Endothelial cell of umbilical vein (primary cell): ENCODE data around the gene DHRS12. TPM values are rescaled to one million over a fixed set of nuclear protein-coding genes. Genes with fewer than 3 reads are reported as not detected.

Experiments
- BruUV-seq: library from RNA; stranded (reverse); fragments of 400-500 nt; replicated peaks from 2 replicates; lab custom pipeline; 2021; lab: Mats Ljungman, UMichigan
- CTCF ChIA-PET: fragments of 300-600, 350-600 bp; sonication (Branson Sonifier 250); formaldehyde crosslinking; loops from one replicate; lab custom pipeline; 2021; ENCODE audit warnings: antibody characterized with exemption, inconsistent platforms; lab: Charles Lee
- POLR2A ChIA-PET: fragments of 300-600, 350-600 bp; sonication (Branson Sonifier 250); formaldehyde crosslinking; loops from one replicate; lab custom pipeline; 2021; ENCODE audit warnings: antibody characterized with exemption, inconsistent platforms; lab: Charles Lee
- DNase-seq: peaks from one replicate; pipeline ENCODE4 v3.0.0-alpha.2; 2011; ENCODE audit warnings: low read depth, low spot score
- FAIRE-seq: peaks from 2 replicates; lab custom pipeline; 2011; peaks lifted over from hg19 to GRCh38; lab: Jason Lieb, UNC
- H2AFZ ChIP-seq: 2 replicates; pipeline ENCODE4 v1.6.0; 2012; ENCODE audit warnings: low read depth, low read length, control low read depth, inconsistent platforms
- H3K27ac ChIP-seq: 2 replicates; pipeline ENCODE4 v1.5.1; 2011; ENCODE audit warnings: low read depth, mild to moderate bottlenecking, control low read depth, low read length, moderate library complexity; ENCODE audit not compliant: insufficient read depth
- H3K27me3 ChIP-seq, 2 experiments: 2 replicates each; pipeline versions ENCODE4 v1.6.0 to v1.6.1; 2011; ENCODE audit warnings: low read length in 2 of 2, mixed read lengths in 1 of 2; ENCODE audit not compliant: control insufficient read depth in 2 of 2, insufficient read depth in 2 of 2
- H3K36me3 ChIP-seq, 2 experiments: 2 replicates in 1 of 2; 3 replicates in 1 of 2; pipeline ENCODE4 v1.5.1; 2011; ENCODE audit warnings: low read length in 2 of 2, mild to moderate bottlenecking in 1 of 2, moderate library complexity in 1 of 2; ENCODE audit not compliant: control insufficient read depth in 2 of 2, insufficient read depth in 2 of 2; ENCODE audit errors: extremely low read depth in 1 of 2
- H3K4me1 ChIP-seq: 3 replicates; pipeline ENCODE4 v1.5.1; 2011; ENCODE audit warnings: mild to moderate bottlenecking, low read length; ENCODE audit not compliant: control insufficient read depth, insufficient read depth; ENCODE audit errors: extremely low read depth
- H3K4me2 ChIP-seq: 2 replicates; pipeline ENCODE4 v1.6.1; 2011; ENCODE audit warnings: low read length, control low read depth, mixed read lengths; ENCODE audit not compliant: insufficient read depth
- H3K4me3 ChIP-seq, 3 experiments: fragments of 200-600 bp in 1 of 3; sonication (generic), shearing (Covaris generic) in 1 of 3; replicated peaks in 1 of 3; 2 replicates each; pipeline ENCODE4 v1.5.1; 2011 to 2016; ENCODE audit warnings: control low read depth in 3 of 3, low read length in 3 of 3, mild to moderate bottlenecking in 2 of 3, inconsistent platforms in 1 of 3, low read depth in 1 of 3, moderate library complexity in 1 of 3; ENCODE audit not compliant: insufficient read depth in 1 of 3
- H3K79me2 ChIP-seq: 2 replicates; pipeline ENCODE4 v1.6.0; 2012; ENCODE audit warnings: low read length, inconsistent platforms; ENCODE audit not compliant: control insufficient read depth, insufficient read depth
- H3K9ac ChIP-seq: replicated peaks from 2 replicates; pipeline ENCODE3; 2011; ENCODE audit warnings: low read length, control low read depth; ENCODE audit not compliant: insufficient read depth; ENCODE audit errors: extremely low read depth
- H3K9me1 ChIP-seq: replicated peaks from 3 replicates; pipeline ENCODE4 v1.6.0; 2011; ENCODE audit warnings: mild to moderate bottlenecking, low read length; ENCODE audit not compliant: control insufficient read depth, insufficient read depth; ENCODE audit errors: extremely low read depth
- H3K9me3 ChIP-seq: replicated peaks from 2 replicates; pipeline ENCODE4 v1.5.1; 2012; ENCODE audit warnings: low read length, inconsistent platforms; ENCODE audit not compliant: control insufficient read depth, insufficient read depth
- H4K20me1 ChIP-seq: replicated peaks from 2 replicates; pipeline ENCODE3; 2011; ENCODE audit warnings: mild to moderate bottlenecking, low read length; ENCODE audit not compliant: control insufficient read depth, insufficient read depth; ENCODE audit errors: extremely low read depth
- EZH2 ChIP-seq: IDR thresholded peaks from 2 replicates; pipeline ENCODE4 v1.6.1; 2012; ENCODE audit warnings: borderline replicate concordance, low read depth, mild to moderate bottlenecking, moderate library complexity, low read length, inconsistent platforms; ENCODE audit not compliant: severe bottlenecking
- FOS ChIP-seq: IDR thresholded peaks from 2 replicates; pipeline ENCODE4 v1.6.1; 2011; ENCODE audit warnings: mild to moderate bottlenecking, low read length, moderate library complexity, borderline replicate concordance; ENCODE audit not compliant: insufficient read depth
- GATA2 ChIP-seq: IDR thresholded peaks from 2 replicates; pipeline ENCODE4 v1.7.0; 2011; ENCODE audit warnings: low read depth, mild to moderate bottlenecking, moderate library complexity, mixed read lengths, low read length; ENCODE audit not compliant: insufficient read length, insufficient read depth
- JUN ChIP-seq: IDR thresholded peaks from 2 replicates; pipeline ENCODE4 v1.6.1; 2011; ENCODE audit warnings: borderline replicate concordance, low read depth; ENCODE audit not compliant: insufficient read length, insufficient read depth
- MYC ChIP-seq: IDR thresholded peaks from one replicate; pipeline ENCODE4 v1.6.1; 2011; ENCODE audit warnings: mild to moderate bottlenecking, low read depth, low read length
- POLR2A ChIP-seq: IDR thresholded peaks from 2 replicates; pipeline ENCODE4 v1.6.1; 2012; ENCODE audit warnings: low read depth, mild to moderate bottlenecking, control low read depth, low read length
- POLR2AphosphoS5 ChIP-seq: IDR thresholded peaks from 2 replicates; pipeline ENCODE4 v1.6.1; 2012; ENCODE audit warnings: low read depth, mild to moderate bottlenecking, control low read depth, low read length, moderate library complexity; ENCODE audit not compliant: insufficient read depth
- dilution Hi-C: fragments of 300-500 bp; cut with MboI; formaldehyde crosslinking; loops from one replicate; pipeline ENCODE4 v1.15.0; 2019; ENCODE audit warnings: low sequenced_read_pairs; ENCODE audit not compliant: extremely low pct_ligation_motif_present
- intact Hi-C: fragments of 100-400 bp; cut with micrococcal nuclease; formaldehyde crosslinking; loops from one replicate; pipeline ENCODE4 v1.10.0; 2022
- polyA plus RNA-seq, 4 experiments: library from polyadenylated mRNA; depleted of rRNA in 3 of 4; stranded (reverse) in 3 of 4; unstranded in 1 of 4; fragments of >200 nt; gene quantifications; 2 replicates each; pipeline versions ENCODE4 v1.2.1 to v1.2.3, GENCODE V29; 2011 to 2012; ENCODE audit warnings: missing spikeins in 1 of 4
- total RNA-seq: library from RNA; stranded (reverse); gene quantifications from 2 replicates; pipeline ENCODE4 v1.2.3, GENCODE V29; 2021
- TF ChIP-seq, protein P1 (sequence below): IDR thresholded peaks from 2 replicates; pipeline ENCODE4 v1.6.1; 2011; ENCODE audit not compliant: insufficient read depth, insufficient read length
- TF ChIP-seq, protein P2 (sequence below), 2 donors: IDR thresholded peaks; 1 replicate in 1 of 2; 2 replicates in 1 of 2; pipeline ENCODE4 v1.5.1; 2011; ENCODE audit warnings: low read length in 2 of 2, mild to moderate bottlenecking in 2 of 2, moderate library complexity in 2 of 2, control low read depth in 1 of 2, inconsistent platforms in 1 of 2, low read depth in 1 of 2; ENCODE audit not compliant: insufficient read depth in 1 of 2; ENCODE audit errors: extremely low read depth in 1 of 2

The DHRS12 gene
- total and polyA plus RNA-seq, 2 donors (not counting 3 experiments of a cell fraction or from before 2014, with no cell fraction given): 8.9 to 9.1 TPM

DNA sequence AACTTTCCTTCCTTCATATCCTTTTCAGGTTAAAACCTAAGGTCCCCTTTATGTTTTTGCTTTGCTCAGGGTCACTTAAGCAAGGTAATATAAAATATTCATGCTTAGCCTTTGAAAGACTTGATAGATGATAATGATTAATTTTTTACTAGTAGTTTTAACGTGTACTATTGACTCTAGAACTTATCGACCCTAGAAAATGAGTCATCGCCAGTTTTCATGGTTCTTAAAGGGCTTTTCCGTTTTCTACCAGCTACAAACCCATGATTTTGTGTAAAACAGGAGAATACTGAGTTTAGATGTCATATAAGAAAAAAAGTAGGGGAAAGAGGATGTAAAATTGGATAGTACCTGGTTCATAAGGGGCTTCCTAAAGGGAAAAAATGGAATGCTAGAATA is 75.7 kb downstream of the DHRS12 start:
- POLR2A ChIA-PET: no interaction called here
- H3K27ac ChIP-seq: no peak overlapping the region
- no TSS peak for BruUV-seq
- CTCF ChIA-PET: interaction anchor here (1.2 kb wide), 1 partner anchor 143 kb away, joined by 4 read pairs; no protein-coding TSS in a partner anchor
- H3K9me3 ChIP-seq: no peaks in the 10 kb centered on the region
- no peak overlapping the region for H3K4me3 ChIP-seq
- H3K79me2 ChIP-seq: no peaks in the 10 kb centered on the region
- H4K20me1 ChIP-seq: no peaks in the 10 kb centered on the region
- FAIRE-seq (no peak), DNase-seq (no peak)
- intact Hi-C loops (loop anchor here (5.0 kb wide), 1 partner anchor 146 kb away; the partner anchor contains the start of gene WDFY2), dilution Hi-C loops (no loop called here)
- no peak overlapping the region for H3K4me2 ChIP-seq
- H3K9me1 ChIP-seq: no peaks in the 10 kb centered on the region
- no peaks in the 10 kb centered on the region for H3K27me3 ChIP-seq
- H3K9ac ChIP-seq: no peak overlapping the region
- H3K4me1 ChIP-seq: peaks cover 14% of the 10 kb centered on the region
- H3K36me3 ChIP-seq: no peaks in the 10 kb centered on the region
- TF ChIP-seq POLR2AphosphoS5 (no peak), JUN (no peak), MYC (no peak), EZH2 (no peak), POLR2A (no peak), FOS (no peak), GATA2 (no peak)
- TF ChIP-seq, protein P1, sequence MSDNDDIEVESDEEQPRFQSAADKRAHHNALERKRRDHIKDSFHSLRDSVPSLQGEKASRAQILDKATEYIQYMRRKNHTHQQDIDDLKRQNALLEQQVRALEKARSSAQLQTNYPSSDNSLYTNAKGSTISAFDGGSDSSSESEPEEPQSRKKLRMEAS: no peak
- TF ChIP-seq, protein P2, sequence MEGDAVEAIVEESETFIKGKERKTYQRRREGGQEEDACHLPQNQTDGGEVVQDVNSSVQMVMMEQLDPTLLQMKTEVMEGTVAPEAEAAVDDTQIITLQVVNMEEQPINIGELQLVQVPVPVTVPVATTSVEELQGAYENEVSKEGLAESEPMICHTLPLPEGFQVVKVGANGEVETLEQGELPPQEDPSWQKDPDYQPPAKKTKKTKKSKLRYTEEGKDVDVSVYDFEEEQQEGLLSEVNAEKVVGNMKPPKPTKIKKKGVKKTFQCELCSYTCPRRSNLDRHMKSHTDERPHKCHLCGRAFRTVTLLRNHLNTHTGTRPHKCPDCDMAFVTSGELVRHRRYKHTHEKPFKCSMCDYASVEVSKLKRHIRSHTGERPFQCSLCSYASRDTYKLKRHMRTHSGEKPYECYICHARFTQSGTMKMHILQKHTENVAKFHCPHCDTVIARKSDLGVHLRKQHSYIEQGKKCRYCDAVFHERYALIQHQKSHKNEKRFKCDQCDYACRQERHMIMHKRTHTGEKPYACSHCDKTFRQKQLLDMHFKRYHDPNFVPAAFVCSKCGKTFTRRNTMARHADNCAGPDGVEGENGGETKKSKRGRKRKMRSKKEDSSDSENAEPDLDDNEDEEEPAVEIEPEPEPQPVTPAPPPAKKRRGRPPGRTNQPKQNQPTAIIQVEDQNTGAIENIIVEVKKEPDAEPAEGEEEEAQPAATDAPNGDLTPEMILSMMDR (IDR thresholded peaks at IDR 0.05; ENCODE audit: extremely low read depth in 1 of 2, insufficient read depth in 1 of 2, low read depth in 1 of 2, low read length in 2 of 2): no peak
- H2AFZ ChIP-seq: no peak overlapping the region
